ENCODE data around the gene PTH2.

Gene PTH2

DNA sequence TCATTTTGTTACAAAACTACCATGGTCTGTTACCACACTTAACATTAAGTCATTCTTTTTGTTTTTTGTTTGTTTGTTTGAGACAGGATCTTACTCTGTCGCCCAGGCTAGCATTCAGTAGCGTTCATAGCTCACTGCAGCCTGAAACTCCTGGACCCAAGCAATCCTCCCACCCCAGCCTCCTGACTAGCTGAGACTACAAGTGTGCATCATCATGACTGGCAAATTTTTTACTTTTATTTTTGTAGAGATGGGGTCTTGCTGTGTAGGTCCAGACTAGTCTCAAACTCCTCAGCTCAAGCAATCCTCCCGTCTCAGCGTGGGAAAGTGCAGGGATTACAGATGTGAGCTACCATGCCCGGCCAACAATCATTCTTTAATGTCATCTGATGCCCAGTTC lies 33.1 kb upstream of the PTH2 start:
- no peak overlapping the region for H3K4me3 ChIP-seq (ENCODE audit: low read depth, low read length)
- TF ChIP-seq, protein P1, sequence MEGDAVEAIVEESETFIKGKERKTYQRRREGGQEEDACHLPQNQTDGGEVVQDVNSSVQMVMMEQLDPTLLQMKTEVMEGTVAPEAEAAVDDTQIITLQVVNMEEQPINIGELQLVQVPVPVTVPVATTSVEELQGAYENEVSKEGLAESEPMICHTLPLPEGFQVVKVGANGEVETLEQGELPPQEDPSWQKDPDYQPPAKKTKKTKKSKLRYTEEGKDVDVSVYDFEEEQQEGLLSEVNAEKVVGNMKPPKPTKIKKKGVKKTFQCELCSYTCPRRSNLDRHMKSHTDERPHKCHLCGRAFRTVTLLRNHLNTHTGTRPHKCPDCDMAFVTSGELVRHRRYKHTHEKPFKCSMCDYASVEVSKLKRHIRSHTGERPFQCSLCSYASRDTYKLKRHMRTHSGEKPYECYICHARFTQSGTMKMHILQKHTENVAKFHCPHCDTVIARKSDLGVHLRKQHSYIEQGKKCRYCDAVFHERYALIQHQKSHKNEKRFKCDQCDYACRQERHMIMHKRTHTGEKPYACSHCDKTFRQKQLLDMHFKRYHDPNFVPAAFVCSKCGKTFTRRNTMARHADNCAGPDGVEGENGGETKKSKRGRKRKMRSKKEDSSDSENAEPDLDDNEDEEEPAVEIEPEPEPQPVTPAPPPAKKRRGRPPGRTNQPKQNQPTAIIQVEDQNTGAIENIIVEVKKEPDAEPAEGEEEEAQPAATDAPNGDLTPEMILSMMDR (IDR thresholded peaks at IDR 0.05; ENCODE audit: borderline replicate concordance, insufficient read depth, low read depth, low read length), result no peak

DNA sequence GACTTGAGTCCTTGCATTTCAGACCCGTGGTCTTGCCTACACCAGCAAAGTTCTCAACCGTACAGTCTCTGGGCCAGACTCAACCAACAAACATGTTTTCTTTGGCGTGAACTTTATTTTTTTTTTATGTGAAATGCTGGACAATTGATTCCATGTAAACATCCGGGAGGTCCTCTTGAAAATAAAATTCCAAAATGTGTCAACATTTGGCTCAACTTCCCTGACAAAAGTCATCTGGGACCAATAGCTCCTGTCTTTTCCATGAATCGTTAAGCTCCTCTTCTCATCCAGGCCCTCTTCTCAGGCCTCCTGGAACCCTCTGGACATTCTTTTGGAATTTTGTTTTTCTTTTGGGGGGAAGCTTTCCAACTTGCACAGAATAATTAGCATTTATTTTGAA lies 32.5 kb upstream of the PTH2 start:
- no peak overlapping the region for H3K4me3 ChIP-seq (ENCODE audit: low read depth, low read length)
- TF ChIP-seq, protein P1 (IDR thresholded peaks at IDR 0.05; ENCODE audit: borderline replicate concordance, insufficient read depth, low read depth, low read length), result no peak

DNA sequence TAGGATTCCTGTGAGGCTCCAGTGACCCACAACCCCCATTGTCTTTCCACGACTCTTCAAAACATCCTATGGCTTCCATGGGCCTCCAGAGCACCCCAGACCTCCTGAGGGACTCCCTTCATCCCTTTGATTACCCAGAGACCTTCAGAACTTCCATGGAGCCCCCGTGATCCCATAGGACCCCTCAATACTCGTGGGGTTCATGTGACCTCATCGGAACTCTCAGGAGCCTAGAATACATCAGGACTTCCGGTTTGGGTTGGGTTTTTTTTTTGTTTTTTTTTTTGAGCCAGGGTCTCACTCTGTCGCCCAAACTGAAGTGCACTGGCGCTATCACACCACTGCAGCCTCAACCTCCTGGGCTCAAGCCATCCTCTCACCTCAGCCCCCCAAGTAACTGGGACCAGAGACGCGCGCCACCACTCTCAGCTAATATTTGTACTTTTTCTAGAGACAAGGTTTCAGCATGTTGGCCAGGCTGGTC lies 30.6 kb upstream of the PTH2 start:
- TF ChIP-seq, protein P1 (IDR thresholded peaks at IDR 0.05; ENCODE audit: borderline replicate concordance, insufficient read depth, low read depth, low read length), result no peak
- peak overlapping the region; percentile 68 for H3K4me3 ChIP-seq (ENCODE audit: low read depth, low read length)

DNA sequence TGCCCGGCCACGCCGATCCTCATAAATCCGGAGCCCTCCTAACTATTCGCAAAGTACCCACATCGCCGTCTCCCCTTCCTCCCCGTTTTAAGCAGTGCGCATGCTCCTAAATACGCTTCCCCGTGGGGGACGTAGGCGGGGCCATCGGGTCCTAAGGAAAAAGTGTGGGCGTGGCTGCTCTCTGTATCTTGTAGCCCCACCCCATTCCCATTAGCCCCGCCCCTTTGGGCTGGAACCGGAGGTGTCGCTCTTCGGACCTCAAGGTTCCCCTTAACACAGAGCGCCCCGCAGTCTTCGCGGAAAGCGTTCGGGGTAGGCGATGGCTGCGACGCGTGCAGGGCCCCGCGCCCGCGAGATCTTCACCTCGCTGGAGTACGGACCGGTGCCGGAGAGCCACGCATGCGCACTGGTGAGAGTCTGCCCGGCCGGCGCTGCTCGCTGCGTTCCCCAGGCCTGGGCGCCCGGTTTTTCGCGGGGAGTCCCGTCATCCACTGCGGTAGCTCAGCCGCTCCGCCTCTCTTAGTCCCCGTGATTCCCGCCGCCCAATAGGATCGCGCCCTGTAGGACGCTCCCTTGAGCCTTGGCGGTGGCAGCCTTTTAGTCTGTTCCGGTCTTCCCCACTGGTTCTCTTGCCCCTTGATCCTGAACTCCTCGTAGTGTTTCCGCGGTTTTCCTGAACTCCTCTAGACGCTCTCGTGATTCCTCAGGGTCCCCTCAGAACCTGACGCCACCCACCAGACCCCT lies 29.9 kb upstream of the PTH2 start, which contains the start of gene ALDH16A1:
ALDH16A1 (plus strand) TSS at position 213 of the 744 bp plus-strand sequence; CDS start at position 320, 107 bp downstream.
- peak within 1 kb of the TSS; percentile 97 for H3K4me3 ChIP-seq (ENCODE audit: low read depth, low read length)
- TF ChIP-seq, protein P1 (IDR thresholded peaks at IDR 0.05; ENCODE audit: borderline replicate concordance, insufficient read depth, low read depth, low read length), result no peak

DNA sequence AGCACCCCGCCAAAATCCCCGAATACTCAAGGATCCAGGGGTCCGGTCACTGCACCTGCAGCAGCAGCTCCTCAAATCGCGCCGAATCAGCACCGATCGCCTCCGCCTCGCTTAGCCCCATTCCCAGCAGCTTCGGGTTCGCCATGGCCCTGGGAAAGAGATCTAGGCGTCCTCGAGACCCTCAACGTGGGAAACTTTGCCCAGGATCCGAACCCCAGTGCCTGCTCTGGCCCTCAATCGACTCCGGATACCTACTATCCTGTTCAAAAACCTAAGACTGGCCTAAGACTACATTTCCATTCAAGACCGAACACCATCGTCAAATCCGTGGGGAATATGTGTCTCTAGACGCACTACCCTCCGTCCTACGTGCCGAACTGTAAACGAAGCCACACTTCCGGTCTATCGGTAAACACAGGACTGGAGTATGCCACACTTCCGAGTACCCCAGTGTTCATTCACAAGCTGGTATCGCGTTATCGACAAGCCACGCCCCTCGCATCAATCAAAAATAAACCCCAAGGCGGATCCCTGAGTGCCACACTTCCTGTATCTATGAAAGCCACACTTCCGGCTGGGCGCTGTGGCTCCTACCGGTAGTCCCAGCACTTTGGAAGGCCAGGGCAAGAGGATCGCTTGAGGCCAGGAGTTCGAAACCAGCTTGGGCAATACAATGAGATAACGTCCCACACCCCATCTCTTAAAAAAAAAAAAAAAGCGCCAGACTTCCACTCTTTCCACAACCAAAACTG lies 28.4 kb upstream of the PTH2 start, which contains the start of gene PIH1D1:
PIH1D1 (minus strand) TSS at position 385 of the 752 bp plus-strand sequence; CDS start at position 145, 240 bp downstream.
- TF ChIP-seq, protein P1 (IDR thresholded peaks at IDR 0.05; ENCODE audit: borderline replicate concordance, insufficient read depth, low read depth, low read length), result no peak

DNA sequence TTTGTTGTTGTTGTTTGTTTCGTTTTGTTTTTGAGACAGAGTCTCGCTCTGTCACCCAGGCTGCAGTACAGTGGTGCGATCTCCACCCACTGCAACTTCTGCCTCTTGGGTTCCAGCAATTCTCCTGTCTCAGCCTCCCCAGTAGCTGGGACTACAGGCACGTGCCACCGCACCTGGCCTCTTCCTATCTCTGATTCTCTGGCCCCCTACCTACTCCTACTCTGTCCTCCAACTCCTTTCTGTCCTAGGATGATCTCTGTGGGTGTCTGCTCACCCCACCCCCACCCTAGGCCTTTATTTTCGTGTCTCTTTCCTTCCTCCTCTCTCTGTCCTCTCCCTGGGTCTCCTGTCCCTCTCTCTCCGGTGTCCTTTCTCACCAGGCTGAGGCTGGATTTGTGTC lies 27.2 kb upstream of the PTH2 start:
- peak overlapping the region; percentile 97 for H3K4me3 ChIP-seq (ENCODE audit: low read depth, low read length)
- TF ChIP-seq, protein P1 (IDR thresholded peaks at IDR 0.05; ENCODE audit: borderline replicate concordance, insufficient read depth, low read depth, low read length), result no peak

More for the DNA sequence above, 28.4 kb upstream of the PTH2 start, which contains the start of gene PIH1D1:
- H3K4me3 ChIP-seq (ENCODE audit: low read depth, low read length), result peak within 1 kb of the TSS; percentile 97

Data from GM12875 (cell line).